K562 treated with DMSO at 1 percent for 48 hours (cell line): Measurements from ENCODE around the gene KHDC4. TPM values are rescaled to one million over a fixed set of nuclear protein-coding genes. Genes with fewer than 3 reads are reported as not detected.

Experiments
- total RNA-seq: library from RNA; unstranded; fragments of 300-600 nt; gene quantifications from 2 replicates; pipeline ENCODE4 v1.2.3, GENCODE V29; 2022; ENCODE audit warnings: low replicate concordance; ENCODE audit errors: extremely low read depth

KHDC4 gene
- not detected in 2 replicates for total RNA-seq

GRCh38 chr1:155934097-155934935 is at the start of gene KHDC4:
KHDC4 (minus strand) TSS chr1:155934413; CDS start chr1:155934373, 40 bp downstream.

DNA sequence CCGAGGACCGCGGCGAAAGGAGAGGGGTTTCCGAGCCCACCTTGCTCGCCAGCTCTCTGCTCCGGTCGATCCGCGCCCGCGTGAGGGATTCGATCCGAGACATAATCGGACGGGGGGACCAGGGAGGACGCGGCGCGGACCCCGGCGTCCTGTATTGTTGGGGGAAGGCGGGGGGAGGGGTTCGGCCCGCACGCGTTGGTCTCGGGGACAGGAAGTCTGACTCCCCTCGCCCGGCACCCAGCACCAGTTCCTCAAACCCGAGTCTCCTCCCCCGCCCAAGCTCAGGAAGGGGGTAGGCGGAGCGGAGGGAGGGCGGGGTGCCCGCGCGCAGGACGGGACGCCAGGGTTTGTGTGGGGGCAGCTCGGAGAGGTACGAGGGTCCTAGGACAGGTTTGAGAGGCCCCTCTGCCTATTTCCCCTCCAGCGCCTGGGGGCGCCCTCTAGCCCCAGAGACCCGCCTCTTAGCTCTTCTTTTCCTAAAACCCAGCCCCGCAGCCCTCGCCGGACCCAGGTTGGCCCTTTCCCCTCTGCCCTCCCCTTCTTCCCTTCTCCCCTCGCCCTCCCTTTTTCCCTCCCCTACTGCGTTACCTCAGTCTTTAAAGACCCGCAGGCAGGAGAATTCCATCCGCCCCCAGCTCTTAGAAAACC is 44.2 kb upstream of the KHDC4 start, which contains the start of gene ARHGEF2:
Gene ARHGEF2 (minus strand): TSS at position 223 of the 648 bp plus-strand sequence. CDS start 120 bp downstream, at position 103.

DNA sequence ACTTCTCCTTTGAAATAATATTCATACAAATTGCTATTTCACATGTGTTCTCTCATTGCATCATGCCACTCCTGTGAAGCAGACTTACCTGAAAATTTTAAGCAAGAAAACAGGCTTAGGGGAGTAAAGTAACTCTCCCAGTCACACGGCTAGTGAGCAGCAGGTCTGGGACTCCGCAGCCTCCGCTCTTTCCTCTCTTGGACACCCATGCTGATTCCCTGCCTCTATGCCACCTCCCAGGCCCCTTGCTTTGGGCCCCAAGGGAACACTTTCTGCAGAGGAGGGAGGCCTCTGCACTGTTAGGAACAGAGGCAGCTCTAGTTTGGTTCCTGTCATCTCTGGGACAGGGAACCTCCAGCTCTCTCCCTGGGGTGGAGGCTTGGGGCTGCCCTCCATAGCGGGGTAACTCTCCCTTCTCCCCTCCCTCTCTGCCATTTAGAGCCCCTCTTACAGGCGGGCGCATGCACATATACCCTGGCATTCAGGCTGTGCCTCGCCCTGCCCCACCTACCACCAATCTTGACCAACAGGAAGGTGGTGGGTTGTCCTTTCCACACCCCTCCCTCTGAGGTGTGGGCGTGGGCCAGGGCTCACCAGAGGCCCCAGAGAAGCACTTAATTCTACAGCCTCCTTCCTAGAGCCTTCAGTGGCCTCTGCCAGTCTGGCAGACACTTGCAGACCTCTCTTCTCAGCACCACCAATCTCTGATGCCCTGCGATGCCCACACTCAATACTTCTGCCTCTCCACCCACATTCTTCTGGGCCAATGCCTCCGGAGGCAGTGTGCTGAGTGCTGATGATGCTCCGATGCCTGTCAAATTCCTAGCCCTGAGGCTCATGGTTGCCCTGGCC is 7.0 kb upstream of the KHDC4 start, which contains the start of gene RXFP4:
Gene RXFP4 (plus strand): TSS at position 646 of the 852 bp plus-strand sequence. CDS start 72 bp downstream, at position 718.

DNA sequence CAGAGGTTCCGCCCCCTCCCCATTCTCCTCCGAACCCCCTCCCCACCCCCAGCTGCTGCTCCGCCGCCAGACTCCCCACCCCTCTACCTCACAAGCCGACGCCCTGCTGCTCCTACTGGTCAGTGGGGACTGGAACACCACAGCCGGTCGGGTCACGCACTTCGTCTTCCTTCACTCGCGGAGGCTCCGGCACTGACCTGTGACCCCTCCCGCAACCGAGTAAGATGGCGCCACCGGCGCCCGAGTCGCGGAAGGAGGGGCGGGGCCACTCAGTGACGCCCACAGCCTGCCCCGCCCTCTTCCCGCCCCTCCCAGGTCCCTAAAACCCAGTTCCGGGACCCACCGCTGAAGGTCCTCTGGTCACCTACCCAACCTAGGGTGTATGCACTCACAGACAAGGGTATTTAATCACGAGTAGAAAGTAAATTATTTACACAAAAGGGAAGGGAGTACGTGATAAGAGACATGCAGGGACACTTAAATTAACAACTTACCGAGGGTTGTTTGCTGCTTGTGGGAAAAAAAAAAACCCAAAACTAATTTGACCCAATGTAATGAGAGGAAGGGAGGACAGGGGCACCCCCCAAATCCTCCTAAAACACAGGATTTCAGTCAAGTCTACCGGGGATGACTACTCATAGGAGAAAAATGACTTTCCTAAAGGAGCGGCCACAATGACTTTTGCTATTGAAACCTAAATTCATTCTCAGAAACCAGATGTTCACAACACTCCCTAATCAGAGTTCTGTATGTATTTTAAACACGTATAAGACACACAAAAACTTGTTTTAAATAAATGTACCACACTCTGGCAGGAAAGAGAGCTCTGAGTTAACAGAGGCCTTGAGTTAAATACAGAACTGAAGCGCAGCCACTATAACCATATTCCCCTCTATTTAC is 22.8 kb downstream of the KHDC4 start, which contains the start of gene RIT1:
Gene RIT1 (minus strand): TSS at position 194 of the 900 bp plus-strand sequence. CDS start 588 bp downstream, outside the sequence.

Other genes starting within 250 kb of the KHDC4 start
- not detected in 2 replicates for gene YY1AP1, start 245.6 kb downstream of the KHDC4 start, total RNA-seq
- not detected in 2 replicates for gene DAP3, start 245.3 kb downstream of the KHDC4 start, total RNA-seq
- gene GON4L, start 77.2 kb downstream of the KHDC4 start, total RNA-seq, result not detected in 2 replicates
- not detected in 2 replicates for gene SYT11, start 74.8 kb downstream of the KHDC4 start, total RNA-seq
- gene RIT1, start 23.1 kb downstream of the KHDC4 start, total RNA-seq, result not detected in 2 replicates
- gene RXFP4, start 7.2 kb upstream of the KHDC4 start, total RNA-seq, result not detected in 2 replicates
- not detected in 2 replicates for gene ARHGEF2, start 44.1 kb upstream of the KHDC4 start, total RNA-seq
- gene SSR2, start 86.5 kb upstream of the KHDC4 start, total RNA-seq, result not detected in 2 replicates
- not detected in 2 replicates for gene UBQLN4, start 119.4 kb upstream of the KHDC4 start, total RNA-seq
- not detected in 2 replicates for gene LAMTOR2, start 120.4 kb upstream of the KHDC4 start, total RNA-seq
- gene RAB25, start 126.7 kb upstream of the KHDC4 start, total RNA-seq, result not detected in 2 replicates
- not detected in 2 replicates for gene MEX3A, start 148.1 kb upstream of the KHDC4 start, total RNA-seq
- not detected in 2 replicates for gene LMNA, start 180.3 kb upstream of the KHDC4 start, total RNA-seq
- gene SEMA4A, start 219.2 kb upstream of the KHDC4 start, total RNA-seq, result not detected in 2 replicates